Measurements from ENCODE around the gene PLSCR3.

GRCh38 chr17:7356756-7357155 lies 37.6 kb downstream of the PLSCR3 start:
- TF ChIP-seq CTCF (IDR thresholded peaks at IDR 0.05 in 8 of 11, conservative IDR thresholded peaks at IDR 0.05 in 3 of 11) (no peak), POLR2A (IDR thresholded peaks at IDR 0.05) (no peak), POLR2AphosphoS5 (IDR thresholded peaks at IDR 0.05) (no peak)
